Skeletal muscle cell (primary cell): ENCODE data around the gene METTL16.
"Not testable (repeated sequence)": the region's sequence is repeated elsewhere in the genome, so short reads cannot be mapped to it uniquely, and the experiment has no call there.

Experiments used
- DNase-seq: peaks from one replicate; pipeline ENCODE4 v3.0.0-alpha.2; 2010; ENCODE audit warnings: low read depth
- H3K4me3 ChIP-seq: 2 replicates; pipeline ENCODE4 v1.5.1; 2011; ENCODE audit warnings: low read depth, mild to moderate bottlenecking, control low read depth, low read length, moderate library complexity

METTL16 gene

GRCh38 chr17:2511462-2512369 is at the start of gene METTL16:
Gene METTL16 (minus strand): TSS chr17:2511888. CDS start chr17:2502331, 9,557 bp downstream.
- H3K4me3 ChIP-seq = peak within 1 kb of the TSS; percentile 87

GRCh38 chr17:2560658-2561057 is 49.0 kb upstream of the METTL16 start:
- no peak for DNase-seq
- no peak overlapping the region for H3K4me3 ChIP-seq

More at GRCh38 chr17:2511462-2512369, at the start of gene METTL16:
- peak; percentile 96 for DNase-seq

GRCh38 chr17:2551928-2552327 is 40.2 kb upstream of the METTL16 start:
- DNase-seq = no peak
- H3K4me3 ChIP-seq = no peak overlapping the region

GRCh38 chr17:2551493-2551892 is 39.8 kb upstream of the METTL16 start:
- no peak for DNase-seq

GRCh38 chr17:2549392-2550211 is 37.9 kb upstream of the METTL16 start:
- DNase-seq = no peak
- no peak overlapping the region for H3K4me3 ChIP-seq

More at GRCh38 chr17:2551493-2551892, 39.8 kb upstream of the METTL16 start:
- H3K4me3 ChIP-seq = no peak overlapping the region

GRCh38 chr17:2548026-2548425 is 36.3 kb upstream of the METTL16 start:
- not testable (repeated sequence) for DNase-seq, H3K4me3 ChIP-seq

GRCh38 chr17:2547176-2547575 is 35.5 kb upstream of the METTL16 start:
- no peak for DNase-seq
- H3K4me3 ChIP-seq = no peak overlapping the region

GRCh38 chr17:2545393-2545792 is 33.7 kb upstream of the METTL16 start:
- H3K4me3 ChIP-seq = no peak overlapping the region
- DNase-seq = no peak

- no peak for DNase-seq
- no peak overlapping the region for H3K4me3 ChIP-seq
Observed at GRCh38 chr17:2542456-2542855, 30.8 kb upstream of the METTL16 start.

GRCh38 chr17:2542056-2542455 is 30.4 kb upstream of the METTL16 start:
- no peak overlapping the region for H3K4me3 ChIP-seq
- DNase-seq = no peak

- DNase-seq, H3K4me3 ChIP-seq: not testable (repeated sequence)
Observed at GRCh38 chr17:2537579-2537978, 25.9 kb upstream of the METTL16 start.

- no peak overlapping the region for H3K4me3 ChIP-seq
- DNase-seq = no peak
Observed at GRCh38 chr17:2532146-2532720, 20.5 kb upstream of the METTL16 start.

- not testable (repeated sequence) for H3K4me3 ChIP-seq, DNase-seq
Observed at GRCh38 chr17:2531243-2531954, 19.7 kb upstream of the METTL16 start.

- not testable (repeated sequence) for H3K4me3 ChIP-seq, DNase-seq
Observed at GRCh38 chr17:2521775-2522410, 10.2 kb upstream of the METTL16 start.

- no peak overlapping the region for H3K4me3 ChIP-seq
- DNase-seq = no peak
Observed at GRCh38 chr17:2521257-2521656, 9.6 kb upstream of the METTL16 start.

GRCh38 chr17:2517539-2517938 is 5.9 kb upstream of the METTL16 start:
- H3K4me3 ChIP-seq = no peak overlapping the region
- no peak for DNase-seq

- no peak for DNase-seq
- H3K4me3 ChIP-seq = peak overlapping the region; percentile 87
Observed at GRCh38 chr17:2511138-2511461, 588 bp downstream of the METTL16 start.

- peak overlapping the region; percentile 87 for H3K4me3 ChIP-seq
- no peak for DNase-seq
Observed at GRCh38 chr17:2510559-2510958, 1.1 kb downstream of the METTL16 start.

- H3K4me3 ChIP-seq = no peak overlapping the region
- no peak for DNase-seq
Observed at GRCh38 chr17:2508035-2508434, 3.7 kb downstream of the METTL16 start.
